GM23338 (cell line): ENCODE data around the gene TNNI2. TPM values are rescaled to one million over a fixed set of nuclear protein-coding genes. Genes with fewer than 3 reads are reported as not detected.

Experiments
- ATAC-seq: fragments of 200-7000 bp; cut with Tn5 transposase; 3 replicates; pipeline ENCODE4 v1.9.1; 2020
- DNase-seq: peaks from one replicate; pipeline ENCODE4 v3.0.0-alpha.2; 2015; ENCODE audit warnings: low spot score
- H2AFZ ChIP-seq: fragments of 200-600 bp; sonication (generic); 2 replicates; pipeline ENCODE4 v1.8.0; 2016; ENCODE audit warnings: antibody characterized with exemption, mild to moderate bottlenecking, moderate library complexity
- H3F3A ChIP-seq: fragments of 200-600 bp; sonication (generic); replicated peaks from 2 replicates; pipeline ENCODE4 v1.8.0; 2017; ENCODE audit warnings: antibody characterized with exemption, mixed run types, low read depth
- H3K27ac ChIP-seq: fragments of 200-600 bp; sonication (generic); 2 replicates; pipeline ENCODE4 v1.6.1; 2016; ENCODE audit warnings: low read depth
- H3K27me3 ChIP-seq: fragments of 200-600 bp; sonication (generic); 2 replicates; pipeline ENCODE4 v1.8.0; 2016; ENCODE audit warnings: mild to moderate bottlenecking, mixed run types, moderate library complexity; ENCODE audit not compliant: insufficient read depth
- H3K36me3 ChIP-seq: fragments of 200-600 bp; sonication (generic); 2 replicates; pipeline ENCODE4 v1.8.0; 2016; ENCODE audit warnings: mild to moderate bottlenecking; ENCODE audit not compliant: insufficient read depth
- H3K4me1 ChIP-seq: fragments of 200-600 bp; sonication (generic); 2 replicates; pipeline ENCODE4 v1.8.0; 2016; ENCODE audit warnings: mild to moderate bottlenecking, moderate library complexity; ENCODE audit not compliant: insufficient read depth
- H3K4me2 ChIP-seq: fragments of 200-600 bp; sonication (generic); 2 replicates; pipeline ENCODE4 v1.7.1; 2017; ENCODE audit warnings: mixed run types
- H3K4me3 ChIP-seq: fragments of 200-600 bp; sonication (generic); 2 replicates; pipeline ENCODE4 v1.6.1; 2016; ENCODE audit warnings: mixed run types
- H3K79me2 ChIP-seq: fragments of 200-600 bp; sonication (generic); replicated peaks from 2 replicates; pipeline ENCODE4 v1.8.0; 2017; ENCODE audit warnings: mild to moderate bottlenecking; ENCODE audit not compliant: insufficient read depth
- H3K9me2 ChIP-seq: fragments of 200-600 bp; sonication (generic); 2 replicates; pipeline ENCODE4 v1.8.0; 2017; ENCODE audit not compliant: insufficient read depth
- H4K20me1 ChIP-seq: fragments of 200-600 bp; sonication (generic); replicated peaks from 2 replicates; pipeline ENCODE4 v1.8.0; 2017; ENCODE audit warnings: mild to moderate bottlenecking; ENCODE audit not compliant: insufficient read depth
- H3K27ac Mint-ChIP-seq: 2 replicates; pipeline ENCODE4 v1.8.0; 2020; ENCODE audit warnings: inconsistent platforms, mild to moderate bottlenecking, moderate library complexity, mixed read lengths
- H3K27me3 Mint-ChIP-seq: 3 replicates; pipeline ENCODE4 v1.8.0; 2022; ENCODE audit warnings: low read depth, mild to moderate bottlenecking, moderate library complexity, mixed read lengths, inconsistent platforms; ENCODE audit not compliant: insufficient read depth, poor library complexity
- H3K36me3 Mint-ChIP-seq: 3 replicates; pipeline ENCODE4 v1.8.0; 2021; ENCODE audit warnings: low read depth, mild to moderate bottlenecking, inconsistent platforms, moderate library complexity, mixed read lengths
- H3K4me1 Mint-ChIP-seq: 3 replicates; pipeline ENCODE4 v1.8.0; 2020; ENCODE audit warnings: mild to moderate bottlenecking, inconsistent platforms, mixed read lengths
- H3K4me3 Mint-ChIP-seq: 3 replicates; pipeline ENCODE4 v1.8.0; 2021; ENCODE audit warnings: moderate library complexity, mild to moderate bottlenecking, inconsistent platforms, mixed read lengths
- H3K9me3 Mint-ChIP-seq: 3 replicates; pipeline ENCODE4 v1.8.0; 2020; ENCODE audit warnings: moderate library complexity, mild to moderate bottlenecking, inconsistent platforms, mixed read lengths
- CREB1 ChIP-seq: fragments of 250-450 bp; sonication (Bioruptor Pico); IDR thresholded peaks from 2 replicates; pipeline ENCODE4 v1.5.0; 2020; ENCODE audit warnings: low read depth, mild to moderate bottlenecking, moderate library complexity
- CTCF ChIP-seq, 2 experiments: fragments of 200-600 bp in 1 of 2; sonication (generic) in 1 of 2; conservative IDR thresholded peaks; 2 replicates each; pipeline versions ENCODE4 v1.5.1 to v1.6.1; 2016 to 2017; ENCODE audit warnings: antibody characterized with exemption in 2 of 2, low read depth in 2 of 2, mild to moderate bottlenecking in 2 of 2, moderate library complexity in 1 of 2
- ETS1 ChIP-seq: IDR thresholded peaks from 2 replicates; pipeline ENCODE4 v1.6.1; 2016; ENCODE audit warnings: antibody characterized with exemption
- EZH2 ChIP-seq: fragments of 200-600 bp; sonication (generic); IDR thresholded peaks from one replicate; pipeline ENCODE4 v1.8.0; 2017; ENCODE audit warnings: antibody characterized with exemption, mild to moderate bottlenecking, low read depth; ENCODE audit not compliant: unreplicated experiment
- EZH2phosphoT487 ChIP-seq: fragments of 200-600 bp; sonication (generic); IDR thresholded peaks from one replicate; pipeline ENCODE4 v1.8.1; 2018; ENCODE audit warnings: antibody characterized with exemption; ENCODE audit not compliant: unreplicated experiment
- NANOG ChIP-seq: IDR thresholded peaks from 2 replicates; pipeline ENCODE4 v1.6.1; 2016; ENCODE audit warnings: antibody characterized with exemption, borderline replicate concordance
- POLR2AphosphoS5 ChIP-seq: IDR thresholded peaks from 2 replicates; pipeline ENCODE4 v1.6.1; 2016; ENCODE audit warnings: antibody characterized with exemption, low read depth
- REST ChIP-seq: IDR thresholded peaks from one replicate; pipeline ENCODE4 v1.6.1; 2018; ENCODE audit warnings: antibody characterized with exemption; ENCODE audit not compliant: unreplicated experiment
- STAT1 ChIP-seq: IDR thresholded peaks from one replicate; pipeline ENCODE4 v1.6.1; 2016; ENCODE audit warnings: antibody characterized with exemption; ENCODE audit not compliant: unreplicated experiment
- ZNF114 ChIP-seq: fragments of 250-450 bp; sonication (Bioruptor Pico); IDR thresholded peaks from 2 replicates; pipeline ENCODE4 v1.5.0; 2020; ENCODE audit warnings: mild to moderate bottlenecking, moderate library complexity
- ZNF331 ChIP-seq: fragments of 250-450 bp; sonication (Bioruptor Pico); IDR thresholded peaks from 2 replicates; pipeline ENCODE4 v1.5.0; 2020; ENCODE audit warnings: low read depth, mild to moderate bottlenecking, moderate library complexity
- ZNF462 ChIP-seq: fragments of 250-450 bp; sonication (Bioruptor Pico); IDR thresholded peaks from 2 replicates; pipeline ENCODE4 v1.5.0; 2020; ENCODE audit warnings: mild to moderate bottlenecking, moderate library complexity
- polyA plus RNA-seq: library from polyadenylated mRNA; unstranded; fragments of >200 nt; fragmentation: Nextera tagmentation; extraction: Ambion mirVana; gene quantifications from 2 replicates; pipeline ENCODE4 v1.2.1, GENCODE V29; 2016
- total RNA-seq: library from RNA; depleted of rRNA; stranded (reverse); fragments of >200 nt; shearing (Covaris generic); gene quantifications from 2 replicates; pipeline ENCODE4 v1.2.3, GENCODE V29; 2014

Gene TNNI2
- total and polyA plus RNA-seq, 2 experiments from 2014 or later = not detected

- TF ChIP-seq REST = no peak
Observed at GRCh38 chr11:1842149-1843097, 3.6 kb downstream of the TNNI2 start (continued).

- Mint-ChIP-seq H3K4me3 (no peak overlapping the region), H3K4me1 (no peaks in the 10 kb centered on the region), H3K27me3 (peaks cover 7% of the 10 kb centered on the region), H3K27ac (no peak overlapping the region), H3K9me3 (no peaks in the 10 kb centered on the region; the same call in 2 of the 3 replicates), H3K36me3 (no peaks in the 10 kb centered on the region)
- Histone ChIP-seq H4K20me1 (no peaks in the 10 kb centered on the region), H3K27me3 (no peaks in the 10 kb centered on the region), H3K4me3 (no peak overlapping the region), H3F3A (no peaks in the 10 kb centered on the region), H3K9me2 (no peaks in the 10 kb centered on the region), H3K4me2 (no peak overlapping the region), H3K36me3 (no peaks in the 10 kb centered on the region), H3K79me2 (no peaks in the 10 kb centered on the region), H3K27ac (no peak overlapping the region), H3K4me1 (no peaks in the 10 kb centered on the region), H2AFZ (no peak overlapping the region)
- no peak for ATAC-seq
- no peak for DNase-seq
- TF ChIP-seq CREB1 (no peak), ETS1 (no peak), NANOG (no peak), ZNF462 (CRISPR knock-in tag) (no peak), CTCF (conservative IDR thresholded peaks at IDR 0.05; ENCODE audit: low read depth in 2 of 2) (no peak), ZNF114 (CRISPR knock-in tag) (no peak), STAT1 (no peak), ZNF331 (CRISPR knock-in tag) (no peak), EZH2 (no peak), EZH2phosphoT487 (no peak), POLR2AphosphoS5 (no peak)
Observed at GRCh38 chr11:1843098-1843473, 4.3 kb downstream of the TNNI2 start.
